AG04450 (cell line): Measurements from ENCODE around the gene SHANK3. TPM values are rescaled to one million over a fixed set of nuclear protein-coding genes. Genes with fewer than 3 reads are reported as not detected.
A peak's percentile ranks its signal among the peaks of the same experiment; 100 is the strongest.

Source experiments
- CTCF ChIA-PET: fragments of 300-600, 350-600 bp; formaldehyde crosslinking; extraction: SDS; loops from one replicate; lab custom pipeline; 2022; ENCODE audit warnings: antibody characterized with exemption, inconsistent platforms; lab: Charles Lee
- POLR2A ChIA-PET: fragments of 350-600 bp; formaldehyde crosslinking; extraction: SDS; loops from one replicate; lab custom pipeline; 2021; ENCODE audit warnings: antibody characterized with exemption, inconsistent platforms; lab: Yijun Ruan, JAX
- DNase-seq: peaks from one replicate; pipeline ENCODE4 v3.0.0-alpha.2; 2011; ENCODE audit warnings: low read depth, low spot score
- H3K27ac ChIP-seq: one replicate; pipeline ENCODE4 v1.5.1; 2012; ENCODE audit warnings: low read depth, low read length, control low read depth
- H3K27me3 ChIP-seq: one replicate; pipeline ENCODE4 v1.6.0; 2012; ENCODE audit warnings: low read length; ENCODE audit not compliant: control insufficient read depth, insufficient read depth
- H3K4me3 ChIP-seq: 2 replicates; pipeline ENCODE4 v1.5.1; 2011; ENCODE audit warnings: mild to moderate bottlenecking, low read depth, low read length, control low read depth
- H3K9me3 ChIP-seq: 2 replicates; pipeline ENCODE4 v1.5.1; 2012; ENCODE audit warnings: low read length; ENCODE audit not compliant: control insufficient read depth, insufficient read depth
- CTCF ChIP-seq: IDR thresholded peaks from 2 replicates; pipeline ENCODE4 v1.5.1; 2011; ENCODE audit warnings: low read depth, low read length, control low read depth, inconsistent platforms
- polyA plus RNA-seq: library from polyadenylated mRNA; depleted of rRNA; stranded (reverse); fragments of >200 nt; gene quantifications from 2 replicates; pipeline ENCODE4 v1.2.3, GENCODE V29; 2011

SHANK3 gene
- polyA plus RNA-seq, 1 experiment: 0.47 TPM

- CTCF ChIA-PET: interaction anchor here (0.9 kb wide), 1 partner anchor 101 kb away, joined by 3 read pairs; the partner anchor contains the start of gene SCO2
- Histone ChIP-seq H3K27me3 (peaks cover 3% of the 10 kb centered on the region), H3K27ac (no peak overlapping the region), H3K9me3 (no peaks in the 10 kb centered on the region; the same call in 1 of the 2 replicates), H3K4me3 (no peak overlapping the region)
- DNase-seq: no peak
- TF ChIP-seq CTCF: no peak
- POLR2A ChIA-PET: no interaction called here
These were observed 46.2 kb upstream of the SHANK3 start for GRCh38 chr22:50626314-50626849.

GRCh38 chr22:50626850-50627641, 45.6 kb upstream of the SHANK3 start:
- Histone ChIP-seq H3K9me3 (no peaks in the 10 kb centered on the region; the same call in 1 of the 2 replicates), H3K27me3 (peaks cover 3% of the 10 kb centered on the region), H3K4me3 (peak overlapping the region; percentile 84), H3K27ac (no peak overlapping the region)
- ChIA-PET POLR2A (interaction anchor here (1.5 kb wide), 1 partner anchor 101 kb away, joined by 11 read pairs; the partner anchor contains the start of gene SCO2), CTCF (interaction anchor here (0.8 to 1.7 kb wide), 5 partner anchors 64 to 101 kb away, joined by 3 to 7 read pairs (median 4); partner anchors contain the start of genes SCO2 and SYCE3)
- TF ChIP-seq CTCF: no peak
- DNase-seq: no peak

- Histone ChIP-seq H3K9me3 (no peaks in the 10 kb centered on the region; the same call in 1 of the 2 replicates), H3K27ac (peak within 1 kb of the TSS; percentile 31), H3K4me3 (peak within 1 kb of the TSS; percentile 84), H3K27me3 (peaks cover 3% of the 10 kb centered on the region)
- TF ChIP-seq CTCF: peak; percentile 38
- ChIA-PET POLR2A (interaction anchor here (1.5 kb wide), 1 partner anchor 102 kb away, joined by 11 read pairs; the partner anchor contains the start of gene SCO2), CTCF (interaction anchor here (0.6 to 1.7 kb wide), 8 partner anchors 13 to 102 kb away, joined by 3 to 7 read pairs (median 4); partner anchors contain the start of genes SCO2 and SYCE3)
- DNase-seq: peak; percentile 43
These were observed 44.7 kb upstream of the SHANK3 start, which contains the start of gene ARSA for GRCh38 chr22:50627642-50628542. Gene ARSA (minus strand): TSS chr22:50628152. CDS start chr22:50627779, 373 bp downstream.

GRCh38 chr22:50628543-50629134, 44.0 kb upstream of the SHANK3 start:
- TF ChIP-seq CTCF: no peak
- ChIA-PET POLR2A (no interaction called here), CTCF (interaction anchor here (1.0 to 1.7 kb wide), 5 partner anchors 13 to 68 kb away, joined by 3 to 7 read pairs (median 5); partner anchors contain the start of gene SYCE3)
- Histone ChIP-seq H3K4me3 (peak overlapping the region; percentile 84), H3K27ac (no peak overlapping the region), H3K27me3 (peaks cover 2% of the 10 kb centered on the region), H3K9me3 (no peaks in the 10 kb centered on the region; the same call in 1 of the 2 replicates)
- no peak for DNase-seq
